D721Med (cell line): ENCODE data around the gene NAV2.
"Not testable (repeated sequence)": the region's sequence is repeated elsewhere in the genome, so short reads cannot be mapped to it uniquely, and the experiment has no call there.

Experiments used
- DNase-seq: peaks from one replicate; pipeline ENCODE4 v3.0.0; 2011; ENCODE audit warnings: low spot score; ENCODE audit not compliant: insufficient read length
- FAIRE-seq: peaks from 2 replicates; lab custom pipeline; 2011; peaks lifted over from hg19 to GRCh38; lab: Jason Lieb, UNC
- TF ChIP-seq, protein P1 (sequence below): IDR thresholded peaks from 2 replicates; pipeline ENCODE4 v1.5.1; 2012; ENCODE audit warnings: mild to moderate bottlenecking, control low read depth; ENCODE audit not compliant: insufficient read depth; ENCODE audit errors: missing control alignments

The NAV2 gene

DNA sequence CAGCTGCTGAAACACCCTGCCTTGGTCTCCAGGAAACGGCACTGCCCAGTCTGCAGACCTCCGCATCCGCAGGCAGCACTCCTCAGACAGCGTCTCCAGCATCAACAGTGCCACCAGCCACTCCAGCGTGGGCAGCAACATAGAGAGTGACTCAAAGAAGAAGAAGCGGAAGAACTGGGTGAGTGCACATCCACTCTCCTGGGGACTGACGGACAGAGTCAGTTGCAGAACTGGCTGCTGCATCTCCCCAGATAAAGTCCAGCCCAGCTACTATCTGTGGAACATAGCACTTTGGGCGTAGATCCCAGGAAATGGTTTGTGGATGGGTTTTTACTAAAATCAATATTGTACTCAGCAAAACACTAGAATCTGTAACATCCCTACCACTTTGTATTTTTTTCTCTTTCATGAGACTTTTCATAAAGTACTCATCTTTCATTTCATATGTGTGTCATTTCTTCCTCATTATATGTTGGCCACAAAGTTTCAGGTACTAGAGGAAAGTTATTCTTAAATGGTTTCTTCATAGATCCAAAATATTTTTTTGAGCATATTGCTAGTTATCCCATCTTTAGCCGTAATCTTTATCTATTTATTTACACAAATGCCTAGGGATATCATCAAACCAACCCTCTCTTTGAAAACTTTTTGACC, 367.5 kb downstream of the NAV2 start:
- FAIRE-seq (no peak), DNase-seq (no peak)
- TF ChIP-seq, protein P1, sequence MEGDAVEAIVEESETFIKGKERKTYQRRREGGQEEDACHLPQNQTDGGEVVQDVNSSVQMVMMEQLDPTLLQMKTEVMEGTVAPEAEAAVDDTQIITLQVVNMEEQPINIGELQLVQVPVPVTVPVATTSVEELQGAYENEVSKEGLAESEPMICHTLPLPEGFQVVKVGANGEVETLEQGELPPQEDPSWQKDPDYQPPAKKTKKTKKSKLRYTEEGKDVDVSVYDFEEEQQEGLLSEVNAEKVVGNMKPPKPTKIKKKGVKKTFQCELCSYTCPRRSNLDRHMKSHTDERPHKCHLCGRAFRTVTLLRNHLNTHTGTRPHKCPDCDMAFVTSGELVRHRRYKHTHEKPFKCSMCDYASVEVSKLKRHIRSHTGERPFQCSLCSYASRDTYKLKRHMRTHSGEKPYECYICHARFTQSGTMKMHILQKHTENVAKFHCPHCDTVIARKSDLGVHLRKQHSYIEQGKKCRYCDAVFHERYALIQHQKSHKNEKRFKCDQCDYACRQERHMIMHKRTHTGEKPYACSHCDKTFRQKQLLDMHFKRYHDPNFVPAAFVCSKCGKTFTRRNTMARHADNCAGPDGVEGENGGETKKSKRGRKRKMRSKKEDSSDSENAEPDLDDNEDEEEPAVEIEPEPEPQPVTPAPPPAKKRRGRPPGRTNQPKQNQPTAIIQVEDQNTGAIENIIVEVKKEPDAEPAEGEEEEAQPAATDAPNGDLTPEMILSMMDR = no peak

DNA sequence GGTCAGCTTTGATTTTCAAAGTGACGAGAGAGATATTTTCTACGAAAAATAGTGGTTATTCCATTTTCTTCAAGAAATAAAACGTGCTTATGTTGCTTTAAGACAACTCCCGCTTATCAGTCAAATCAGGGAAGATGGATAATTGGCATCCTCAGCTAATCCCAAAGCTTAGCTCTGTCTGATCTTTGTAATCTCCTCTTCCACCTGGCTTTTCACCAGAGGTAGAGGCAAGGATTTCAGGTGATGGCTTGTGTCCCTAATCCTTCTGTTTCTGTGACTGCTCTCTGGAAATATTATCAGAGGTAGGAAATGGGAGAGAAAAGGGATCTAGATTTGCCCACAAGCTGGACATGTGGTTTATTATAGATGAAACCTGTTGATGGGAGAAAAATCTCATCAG, 368.7 kb downstream of the NAV2 start:
- FAIRE-seq = peak; percentile 96
- TF ChIP-seq, protein P1 = no peak
- peak; percentile 33 for DNase-seq

GRCh38 chr11:20083877-20084276, 371.2 kb downstream of the NAV2 start:
- not testable (repeated sequence) for FAIRE-seq, DNase-seq

- FAIRE-seq (no peak), DNase-seq (no peak)
- TF ChIP-seq, protein P1 = no peak
Observed at GRCh38 chr11:20084921-20085814, 372.5 kb downstream of the NAV2 start.

DNA sequence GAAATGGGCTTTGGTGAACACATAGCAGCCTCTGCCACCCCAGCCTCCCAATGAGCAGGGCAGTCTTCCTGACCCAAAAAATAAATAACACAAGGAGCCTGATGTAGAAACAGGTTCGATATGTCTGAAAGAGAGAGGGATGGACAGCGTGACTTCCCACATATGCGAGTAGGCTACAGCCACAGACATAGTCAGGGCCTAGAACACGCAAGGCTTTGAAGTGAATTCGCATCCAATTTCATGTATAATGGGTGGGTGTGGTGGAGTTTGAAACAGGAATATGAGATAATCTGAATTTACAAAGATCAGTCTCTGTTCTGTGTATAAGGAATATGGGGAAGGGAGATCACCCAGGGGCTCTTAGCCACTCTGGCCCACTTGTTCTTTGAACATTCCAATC, 373.3 kb downstream of the NAV2 start:
- TF ChIP-seq, protein P1 = no peak
- FAIRE-seq (no peak), DNase-seq (no peak)

GRCh38 chr11:20087118-20087521, 374.5 kb downstream of the NAV2 start:
- FAIRE-seq (no peak), DNase-seq (no peak)

More at GRCh38 chr11:20087118-20087521, 374.5 kb downstream of the NAV2 start:
- TF ChIP-seq, protein P1 = no peak
